Smooth muscle cell (in vitro differentiated cells): ENCODE results near the gene SORCS1. TPM values are rescaled to one million over a fixed set of nuclear protein-coding genes. Genes with fewer than 3 reads are reported as not detected.

Experiments
- DNase-seq: peaks from one replicate; lab custom pipeline; 2025; ENCODE audit not compliant: unreplicated experiment; lab: John Stamatoyannopoulos, UW
- H2AFZ ChIP-seq: fragments of 200-600 bp; sonication (generic); 2 replicates; pipeline ENCODE4 v1.6.0; 2016; ENCODE audit warnings: antibody characterized with exemption, low read depth, mild to moderate bottlenecking
- H3F3A ChIP-seq: fragments of 200-600 bp; sonication (generic); 2 replicates; pipeline ENCODE4 v1.6.0; 2017; ENCODE audit warnings: antibody characterized with exemption, low read depth
- H3K27ac ChIP-seq: fragments of 200-600 bp; sonication (generic); 2 replicates; pipeline ENCODE4 v1.5.1; 2016; ENCODE audit warnings: low read depth, mild to moderate bottlenecking
- H3K27me3 ChIP-seq: fragments of 200-600 bp; sonication (generic); 2 replicates; pipeline ENCODE4 v1.6.1; 2016; ENCODE audit warnings: low read depth, mild to moderate bottlenecking
- H3K36me3 ChIP-seq: fragments of 200-600 bp; sonication (generic); 2 replicates; pipeline ENCODE4 v1.5.1; 2016; ENCODE audit warnings: low read depth
- H3K4me1 ChIP-seq: fragments of 200-600 bp; sonication (generic); 2 replicates; pipeline ENCODE4 v1.5.1; 2016; ENCODE audit warnings: low read depth
- H3K4me2 ChIP-seq: fragments of 200-600 bp; sonication (generic); 2 replicates; pipeline ENCODE4 v1.6.0; 2016; ENCODE audit warnings: mild to moderate bottlenecking
- H3K4me3 ChIP-seq: fragments of 200-600 bp; sonication (generic); 2 replicates; pipeline ENCODE4 v1.5.1; 2016; ENCODE audit warnings: mild to moderate bottlenecking
- H3K79me2 ChIP-seq: fragments of 200-600 bp; sonication (generic); 2 replicates; pipeline ENCODE4 v1.6.0; 2016; ENCODE audit warnings: low read depth, mild to moderate bottlenecking
- H3K9ac ChIP-seq: fragments of 200-600 bp; sonication (generic); 2 replicates; pipeline ENCODE4 v1.6.0; 2016; ENCODE audit warnings: low read depth
- H3K9me3 ChIP-seq: fragments of 200-600 bp; sonication (generic); replicated peaks from 2 replicates; pipeline ENCODE4 v1.5.1; 2016; ENCODE audit warnings: low read depth
- H4K20me1 ChIP-seq: fragments of 200-600 bp; sonication (generic); 2 replicates; pipeline ENCODE4 v1.6.0; 2016; ENCODE audit warnings: low read depth
- WGBS: methylation state at CpG from one replicate; pipeline ENCODE4 v1.1.7; 2016; ENCODE audit warnings: low lambda C conversion rate; 5-methylcytosine and 5-hydroxymethylcytosine counted together
- polyA plus RNA-seq: library from polyadenylated mRNA; unstranded; fragments of >200 nt; fragmentation: Nextera tagmentation; extraction: Ambion mirVana; gene quantifications from 2 replicates; pipeline ENCODE4 v1.2.1, GENCODE V29; 2016
- total RNA-seq: library from RNA; depleted of rRNA; stranded (reverse); fragments of >200 nt; gene quantifications from 2 replicates; pipeline ENCODE4 v1.2.3, GENCODE V29; 2014
- TF ChIP-seq, protein P1 (sequence below): fragments of 200-600 bp; sonication (generic); IDR thresholded peaks from 2 replicates; pipeline ENCODE4 v1.5.1; 2017; ENCODE audit warnings: borderline replicate concordance, mild to moderate bottlenecking, antibody characterized with exemption; ENCODE audit not compliant: insufficient read depth, poor library complexity, severe bottlenecking

The SORCS1 gene
- total and polyA plus RNA-seq, 2 experiments from 2014 or later: 0.67 TPM; not detected in 1

DNA sequence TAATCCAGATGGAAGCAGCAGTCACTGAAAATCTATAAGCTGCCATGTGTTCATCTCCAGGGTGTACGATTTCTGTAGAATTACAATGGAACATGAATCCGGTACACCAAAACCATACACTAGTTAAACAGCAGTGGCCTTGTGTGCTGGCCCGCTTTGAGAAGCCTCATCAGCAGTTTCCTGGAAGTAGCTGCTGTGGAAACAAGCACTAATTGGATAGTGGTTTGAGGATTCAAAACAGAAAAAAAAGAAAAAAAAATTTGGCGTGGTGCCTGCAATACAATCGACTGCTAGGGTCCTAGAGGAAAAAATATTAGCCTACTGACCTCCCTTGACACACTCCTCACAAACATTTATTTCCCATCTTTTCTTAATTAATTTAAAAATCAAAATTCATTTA is 545.9 kb downstream of the SORCS1 start:
- WGBS: 69% methylated on average over 5 of the region's 5 CpGs
- TF ChIP-seq, protein P1, sequence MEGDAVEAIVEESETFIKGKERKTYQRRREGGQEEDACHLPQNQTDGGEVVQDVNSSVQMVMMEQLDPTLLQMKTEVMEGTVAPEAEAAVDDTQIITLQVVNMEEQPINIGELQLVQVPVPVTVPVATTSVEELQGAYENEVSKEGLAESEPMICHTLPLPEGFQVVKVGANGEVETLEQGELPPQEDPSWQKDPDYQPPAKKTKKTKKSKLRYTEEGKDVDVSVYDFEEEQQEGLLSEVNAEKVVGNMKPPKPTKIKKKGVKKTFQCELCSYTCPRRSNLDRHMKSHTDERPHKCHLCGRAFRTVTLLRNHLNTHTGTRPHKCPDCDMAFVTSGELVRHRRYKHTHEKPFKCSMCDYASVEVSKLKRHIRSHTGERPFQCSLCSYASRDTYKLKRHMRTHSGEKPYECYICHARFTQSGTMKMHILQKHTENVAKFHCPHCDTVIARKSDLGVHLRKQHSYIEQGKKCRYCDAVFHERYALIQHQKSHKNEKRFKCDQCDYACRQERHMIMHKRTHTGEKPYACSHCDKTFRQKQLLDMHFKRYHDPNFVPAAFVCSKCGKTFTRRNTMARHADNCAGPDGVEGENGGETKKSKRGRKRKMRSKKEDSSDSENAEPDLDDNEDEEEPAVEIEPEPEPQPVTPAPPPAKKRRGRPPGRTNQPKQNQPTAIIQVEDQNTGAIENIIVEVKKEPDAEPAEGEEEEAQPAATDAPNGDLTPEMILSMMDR: no peak
- Histone ChIP-seq H3K9me3 (no peaks in the 10 kb centered on the region), H3F3A (no peaks in the 10 kb centered on the region), H3K27ac (no peak overlapping the region), H3K36me3 (no peaks in the 10 kb centered on the region), H3K4me1 (no peaks in the 10 kb centered on the region), H3K4me3 (no peak overlapping the region), H4K20me1 (no peaks in the 10 kb centered on the region), H2AFZ (no peak overlapping the region), H3K79me2 (no peaks in the 10 kb centered on the region), H3K9ac (no peak overlapping the region), H3K27me3 (no peaks in the 10 kb centered on the region), H3K4me2 (no peak overlapping the region)
- no peak for DNase-seq

- Histone ChIP-seq H3K4me3 (no peak overlapping the region), H3F3A (no peaks in the 10 kb centered on the region), H3K4me2 (no peak overlapping the region), H3K27me3 (no peaks in the 10 kb centered on the region), H2AFZ (peak overlapping the region; percentile 1), H3K9me3 (no peaks in the 10 kb centered on the region), H3K27ac (no peak overlapping the region), H3K4me1 (no peaks in the 10 kb centered on the region), H4K20me1 (no peaks in the 10 kb centered on the region), H3K36me3 (no peaks in the 10 kb centered on the region), H3K79me2 (no peaks in the 10 kb centered on the region), H3K9ac (no peak overlapping the region)
- 3% methylated on average over 3 of the region's 3 CpGs for WGBS
- DNase-seq: no peak
- TF ChIP-seq, protein P1: no peak
Observed at GRCh38 chr10:106615081-106615480, 549.4 kb downstream of the SORCS1 start.

- H3K4me2 ChIP-seq: no peak overlapping the region
- H3F3A ChIP-seq: no peaks in the 10 kb centered on the region
- H3K36me3 ChIP-seq: no peaks in the 10 kb centered on the region
- no peak overlapping the region for H3K4me3 ChIP-seq
- no peaks in the 10 kb centered on the region for H3K79me2 ChIP-seq
- H3K27me3 ChIP-seq: no peaks in the 10 kb centered on the region
- WGBS: 67% methylated on average over 5 of the region's 5 CpGs
- H3K9me3 ChIP-seq: no peaks in the 10 kb centered on the region
- H4K20me1 ChIP-seq: no peaks in the 10 kb centered on the region
- no peak overlapping the region for H3K9ac ChIP-seq
- H2AFZ ChIP-seq: no peak overlapping the region
- TF ChIP-seq, protein P1: no peak
- no peaks in the 10 kb centered on the region for H3K4me1 ChIP-seq
- no peak for DNase-seq
- H3K27ac ChIP-seq: no peak overlapping the region
Observed at GRCh38 chr10:106614293-106614692, 550.2 kb downstream of the SORCS1 start.

GRCh38 chr10:106612381-106612780 is 552.1 kb downstream of the SORCS1 start:
- 88% methylated on average over 6 of the region's 6 CpGs for WGBS
- Histone ChIP-seq H3K9ac (no peak overlapping the region), H3K4me3 (no peak overlapping the region), H3K9me3 (no peaks in the 10 kb centered on the region), H3K27ac (no peak overlapping the region), H3K27me3 (no peaks in the 10 kb centered on the region), H3K79me2 (no peaks in the 10 kb centered on the region), H3K36me3 (no peaks in the 10 kb centered on the region), H2AFZ (no peak overlapping the region), H3K4me1 (no peaks in the 10 kb centered on the region), H3F3A (no peaks in the 10 kb centered on the region), H3K4me2 (no peak overlapping the region), H4K20me1 (no peaks in the 10 kb centered on the region)
- no peak for DNase-seq
- TF ChIP-seq, protein P1: no peak
